Activated CD4-positive, alpha-beta T cell treated with anti-CD3 and anti-CD28 coated beads, Interleukin-2, Interleukin-4, amounts not matched to agents 100 ng/mL and 50 ng/mL, durations not matched to agents 16 hours and 8 hours (primary cell): ENCODE measurements around the gene HEATR5B.
"Not testable (repeated sequence)": the region's sequence is repeated elsewhere in the genome, so short reads cannot be mapped to it uniquely, and the experiment has no call there.

Experiments used
- DNase-seq: peaks from one replicate; pipeline ENCODE4 v3.0.0-alpha.2; 2020; ENCODE audit warnings: low spot score

Gene HEATR5B

GRCh38 chr2:36979007-36979406 is 105.2 kb downstream of the HEATR5B start:
- DNase-seq = not testable (repeated sequence)

- no peak for DNase-seq
Observed at GRCh38 chr2:36976065-36976464, 108.1 kb downstream of the HEATR5B start.

- no peak for DNase-seq
Observed at GRCh38 chr2:36975306-36975705, 108.9 kb downstream of the HEATR5B start.

- no peak for DNase-seq
Observed at GRCh38 chr2:36973320-36973719, 110.9 kb downstream of the HEATR5B start.

- no peak for DNase-seq
Observed at GRCh38 chr2:36971990-36972389, 112.2 kb downstream of the HEATR5B start.

GRCh38 chr2:36967236-36967876 is 116.8 kb downstream of the HEATR5B start:
- DNase-seq = no peak

- peak; percentile 97 for DNase-seq
Observed at GRCh38 chr2:36966370-36967235, 117.6 kb downstream of the HEATR5B start, which contains the start of gene STRN. STRN (minus strand) TSS chr2:36966536; CDS start chr2:36966463, 73 bp downstream.

GRCh38 chr2:36965751-36966369 is 118.3 kb downstream of the HEATR5B start:
- peak; percentile 34 for DNase-seq

GRCh38 chr2:36965206-36965605 is 119.0 kb downstream of the HEATR5B start:
- no peak for DNase-seq

GRCh38 chr2:36964496-36965058 is 119.6 kb downstream of the HEATR5B start:
- DNase-seq = no peak

- DNase-seq = no peak
Observed at GRCh38 chr2:36963734-36964133, 120.4 kb downstream of the HEATR5B start.

GRCh38 chr2:36963106-36963505 is 121.1 kb downstream of the HEATR5B start:
- DNase-seq = no peak

- DNase-seq = no peak
Observed at GRCh38 chr2:36960773-36961172, 123.4 kb downstream of the HEATR5B start.

GRCh38 chr2:36960005-36960675 is 124.0 kb downstream of the HEATR5B start:
- DNase-seq = no peak

- DNase-seq = no peak
Observed at GRCh38 chr2:36954977-36955607, 129.1 kb downstream of the HEATR5B start.

- DNase-seq = no peak
Observed at GRCh38 chr2:36952748-36953197, 131.4 kb downstream of the HEATR5B start.

- DNase-seq = no peak
Observed at GRCh38 chr2:36951574-36951973, 132.6 kb downstream of the HEATR5B start.

GRCh38 chr2:36951027-36951518 is 133.1 kb downstream of the HEATR5B start:
- no peak for DNase-seq

GRCh38 chr2:36949845-36950244 is 134.3 kb downstream of the HEATR5B start:
- DNase-seq = no peak

- not testable (repeated sequence) for DNase-seq
Observed at GRCh38 chr2:36945240-36945639, 138.9 kb downstream of the HEATR5B start.

- DNase-seq = no peak
Observed at GRCh38 chr2:36941867-36942266, 142.3 kb downstream of the HEATR5B start.
